Motor neuron (in vitro differentiated cells): ENCODE data around the gene NAP1L1. TPM values are rescaled to one million over a fixed set of nuclear protein-coding genes. Genes with fewer than 3 reads are reported as not detected.

ENCODE experiments used
- ATAC-seq, 8 experiments: fragments of 200-7000 bp; cut with Tn5 transposase; replicated peaks in 6 of 8; 2 replicates each; pipeline ENCODE4 v1.8.0; 2021; ENCODE audit warnings: mild to moderate bottlenecking in 8 of 8, moderate library complexity in 8 of 8
- H3K27ac ChIP-seq, 2 donors: fragments of 250-450 bp; sonication (Bioruptor Pico); 2 replicates each; pipeline ENCODE4 v1.9.0; 2021; ENCODE audit warnings: antibody characterized with exemption in 2 of 2, mild to moderate bottlenecking in 2 of 2, moderate library complexity in 1 of 2
- H3K4me1 ChIP-seq, 2 donors: fragments of 250-450 bp; sonication (Bioruptor Pico); replicated peaks in 1 of 2; 2 replicates each; pipeline ENCODE4 v1.6.1; 2021; ENCODE audit warnings: antibody characterized with exemption in 2 of 2, mild to moderate bottlenecking in 2 of 2, moderate library complexity in 1 of 2
- H3K4me3 ChIP-seq, 5 donors: fragments of 250-450 bp; sonication (Bioruptor Pico); 2 replicates each; pipeline ENCODE4 v1.9.0; 2021; ENCODE audit warnings: antibody characterized with exemption in 5 of 5, mild to moderate bottlenecking in 5 of 5, moderate library complexity in 4 of 5
- WGBS, 10 experiments: fragments of 450-650 bp; shearing (Covaris generic); methylation state at CpG; one replicate each; pipeline ENCODE4 v1.0.0; 2022; 5-methylcytosine and 5-hydroxymethylcytosine counted together
- in situ Hi-C, 9 experiments: fragments of 400-800 bp; cut with MboI; loops; one replicate each; pipeline ENCODE4 v1.15.0; 2021; ENCODE audit warnings: low sequenced_read_pairs in 9 of 9, low pct_unique_long_range_greater_than_20kb in 2 of 9; ENCODE audit not compliant: unreplicated experiment in 9 of 9
- total RNA-seq, 8 experiments: library from RNA; unstranded; fragments of 300-600 nt; gene quantifications; 2 replicates each; pipeline versions ENCODE4 v1.2.3 to v1.2.4, GENCODE V29; 2022

Gene NAP1L1, protein sequence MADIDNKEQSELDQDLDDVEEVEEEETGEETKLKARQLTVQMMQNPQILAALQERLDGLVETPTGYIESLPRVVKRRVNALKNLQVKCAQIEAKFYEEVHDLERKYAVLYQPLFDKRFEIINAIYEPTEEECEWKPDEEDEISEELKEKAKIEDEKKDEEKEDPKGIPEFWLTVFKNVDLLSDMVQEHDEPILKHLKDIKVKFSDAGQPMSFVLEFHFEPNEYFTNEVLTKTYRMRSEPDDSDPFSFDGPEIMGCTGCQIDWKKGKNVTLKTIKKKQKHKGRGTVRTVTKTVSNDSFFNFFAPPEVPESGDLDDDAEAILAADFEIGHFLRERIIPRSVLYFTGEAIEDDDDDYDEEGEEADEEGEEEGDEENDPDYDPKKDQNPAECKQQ
- total RNA-seq: 100 to 1,000 TPM; 293 to 577 (median 414) TPM

DNA sequence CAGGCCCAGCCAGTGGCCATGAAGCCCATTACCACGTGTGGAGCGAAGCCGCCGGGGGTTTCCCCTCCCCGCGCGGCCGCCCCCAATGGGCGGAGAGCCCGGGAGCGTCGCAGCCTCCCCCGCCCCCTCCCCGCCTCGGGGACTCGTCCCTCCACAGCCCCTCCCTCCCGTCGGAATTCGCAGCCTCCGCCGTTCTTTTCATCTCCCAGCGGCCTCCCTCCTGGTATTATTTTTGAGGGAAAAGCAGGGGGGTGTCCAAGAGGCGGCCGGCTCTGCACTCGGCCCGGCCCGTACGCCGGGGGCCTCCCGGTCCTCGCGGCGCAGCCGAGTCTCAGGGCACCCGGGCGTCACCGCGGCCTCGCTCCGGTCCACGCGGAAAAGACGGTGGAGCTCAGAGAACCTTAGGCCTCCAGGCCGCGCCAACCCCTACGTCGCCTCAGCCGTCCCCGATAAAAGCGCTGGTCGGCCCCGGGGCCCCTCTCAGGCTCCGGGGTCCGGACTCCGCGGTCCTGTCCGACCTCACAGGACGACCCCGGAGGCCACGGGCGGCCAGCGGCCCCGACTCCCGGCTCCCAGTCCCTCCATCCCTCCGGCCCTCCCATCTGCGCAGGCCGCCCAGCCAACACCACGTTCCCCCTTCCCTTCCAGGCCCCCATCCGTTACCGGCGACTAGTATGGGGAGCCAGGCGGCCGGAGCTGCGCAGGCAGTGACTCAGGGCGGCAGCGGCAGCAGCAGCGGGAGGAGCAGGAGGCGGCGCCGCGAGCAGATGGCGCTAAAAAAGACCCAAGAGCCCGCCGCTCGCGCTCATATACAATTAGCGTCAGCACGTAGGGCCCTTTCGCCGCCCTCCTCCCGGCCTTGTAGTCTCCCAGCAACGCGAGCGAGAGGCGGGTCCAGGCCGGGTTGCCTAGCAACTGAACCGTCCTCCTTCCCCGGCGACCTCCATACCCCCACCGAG is at the start of gene NAP1L1:
TSS of gene NAP1L1 (minus strand) at position 782 of the 959 bp plus-strand sequence. CDS start 10,466 bp downstream, outside the sequence.
- Histone ChIP-seq H3K4me1 (peaks cover 9 to 24% of the 10 kb centered on the region in 2 donors), H3K4me3 (peak within 1 kb of the TSS; percentile 49 to 90 (median 70)), H3K27ac (peak within 1 kb of the TSS; percentile 96)
- ATAC-seq: peak; percentile 84 to 93 (median 90)
- in situ Hi-C loops: loop anchor here in 1 of 9 experiments (25.0 kb wide), 1 partner anchor 253 kb away; the partner anchor contains the start of gene BBS10
- WGBS, 10 experiments: 0 to 27% (median 0%) methylated on average over 1 to 9 of the region's 100 CpGs; no CpG with 5 or more reads in 4 of the 10 experiments

DNA sequence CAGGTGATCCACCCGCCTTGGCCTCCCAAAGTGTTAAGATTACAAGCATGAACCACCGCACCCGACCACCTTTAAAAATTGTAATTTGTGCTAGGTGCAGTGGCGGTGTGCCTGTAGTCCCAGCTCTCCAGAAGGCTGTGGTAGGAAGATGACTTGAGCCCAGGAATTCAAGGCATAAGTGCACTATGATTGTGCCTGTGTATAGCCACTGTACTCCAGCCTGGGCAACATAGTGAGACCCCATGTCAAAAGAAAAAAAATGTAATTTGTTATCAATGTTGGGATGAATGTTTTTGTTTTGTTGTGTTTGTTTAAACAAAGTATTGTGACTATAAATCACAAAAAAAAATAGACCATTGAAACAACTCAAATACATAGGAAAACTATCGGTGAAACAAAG is 43.1 kb upstream of the NAP1L1 start:
- Histone ChIP-seq H3K4me1 (no peaks in the 10 kb centered on the region), H3K4me3 (no peak overlapping the region), H3K27ac (no peak overlapping the region)
- in situ Hi-C loops: no loop called here
- ATAC-seq: no peak
- WGBS, 10 experiments: 66 to 100% (median 92%) methylated on average over 1 to 5 of the region's 5 CpGs; no CpG with 5 or more reads in 1 of the 10 experiments

DNA sequence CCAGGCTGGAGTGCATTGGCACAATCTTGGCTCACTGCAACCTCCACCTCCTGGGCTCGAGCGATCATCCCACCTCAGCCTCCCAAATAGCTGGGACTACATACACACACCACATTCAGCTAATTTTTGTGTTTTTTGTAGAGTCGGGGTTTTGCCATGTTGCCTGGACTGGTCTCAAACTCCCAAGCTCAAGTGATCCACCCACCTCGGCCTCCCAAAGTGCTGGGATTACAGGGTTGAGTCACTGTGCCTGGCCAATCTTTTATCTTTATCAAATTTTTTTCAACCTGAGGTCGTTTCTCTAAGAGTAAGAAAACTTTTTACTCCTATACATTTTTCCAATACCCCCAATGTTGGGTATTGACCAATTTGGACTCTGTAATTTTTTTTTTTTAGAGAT is 40.0 kb upstream of the NAP1L1 start:
- in situ Hi-C loops: no loop called here
- H3K4me3 ChIP-seq: no peak overlapping the region
- H3K4me1 ChIP-seq: no peaks in the 10 kb centered on the region
- H3K27ac ChIP-seq: no peak overlapping the region
- WGBS, 10 experiments: 29 to 100% (median 80%) methylated on average over 1 to 5 of the region's 5 CpGs; no CpG with 5 or more reads in 1 of the 10 experiments
- ATAC-seq: no peak

DNA sequence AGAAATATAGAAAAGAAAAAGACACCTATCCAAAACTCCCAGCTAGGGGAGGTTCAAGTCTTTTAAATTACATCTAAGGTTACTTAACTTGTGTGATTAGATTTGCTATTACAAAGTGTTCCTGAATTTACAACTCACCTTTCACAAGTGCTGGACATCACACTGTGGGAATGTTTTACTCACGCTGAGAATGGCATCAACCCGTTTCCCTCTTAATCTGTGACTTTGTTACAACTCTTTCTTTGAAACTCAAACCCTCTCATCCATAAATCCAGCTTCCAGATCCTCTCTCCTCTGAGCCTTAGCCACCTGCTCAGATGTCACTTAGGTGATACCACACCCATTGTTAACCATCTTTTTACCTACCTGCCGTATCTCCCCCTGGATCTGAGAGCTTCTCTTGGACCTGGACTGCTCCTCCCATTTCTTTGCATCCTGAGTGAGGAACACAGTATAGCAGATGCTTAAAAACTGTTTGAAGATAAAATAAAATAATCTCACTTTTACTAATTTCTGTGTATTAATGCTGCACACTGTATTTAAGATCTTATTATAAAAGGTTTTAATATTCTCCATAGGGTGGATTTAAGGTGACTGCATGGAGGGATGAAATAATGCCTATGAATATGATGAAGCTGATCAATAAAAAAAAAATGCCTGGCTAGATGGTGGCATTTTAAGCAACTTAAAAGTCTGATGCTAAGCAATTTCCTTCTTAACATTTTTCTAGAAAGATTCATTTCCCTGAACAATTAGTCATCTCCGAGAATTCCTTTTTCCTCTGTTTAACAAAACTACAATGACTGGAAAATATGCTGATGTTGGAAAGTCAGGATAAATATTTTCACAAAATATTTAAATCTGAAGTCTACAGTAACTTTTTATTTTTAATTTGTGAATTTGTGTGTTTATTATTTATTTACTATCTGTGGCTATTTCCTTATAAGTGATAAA is 39.1 kb upstream of the NAP1L1 start:
- Histone ChIP-seq H3K4me1 (no peaks in the 10 kb centered on the region), H3K27ac (no peak overlapping the region), H3K4me3 (no peak overlapping the region)
- no peak for ATAC-seq
- WGBS, 10 experiments: 0 to 95% (median 75%) methylated on average over 1 to 4 of the region's 4 CpGs
- in situ Hi-C loops: no loop called here

DNA sequence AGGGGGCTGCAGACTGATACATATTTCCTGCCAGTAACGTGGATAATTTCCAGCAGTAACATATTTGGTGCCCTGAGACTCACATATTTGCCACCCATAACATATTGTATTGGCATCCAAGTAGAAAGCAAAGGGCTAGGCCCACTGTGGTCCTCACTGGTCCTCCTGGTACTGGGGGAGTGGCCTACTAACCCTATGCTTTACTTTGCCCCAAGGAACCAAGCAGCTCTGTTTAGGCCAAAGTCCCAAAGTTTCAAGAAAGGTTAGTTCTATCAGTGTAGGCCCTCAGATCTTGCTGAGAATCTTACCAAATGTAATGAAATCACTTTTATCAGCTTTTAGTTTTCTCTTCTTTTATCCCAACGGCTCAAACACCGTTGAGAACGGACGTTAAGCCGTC is 35.4 kb upstream of the NAP1L1 start:
- ATAC-seq: no peak
- in situ Hi-C loops: no loop called here
- Histone ChIP-seq H3K4me3 (no peak overlapping the region), H3K4me1 (no peaks in the 10 kb centered on the region), H3K27ac (no peak overlapping the region)
- WGBS, 10 experiments: 83 to 100% (median 96%) methylated on average over 1 to 6 of the region's 6 CpGs

DNA sequence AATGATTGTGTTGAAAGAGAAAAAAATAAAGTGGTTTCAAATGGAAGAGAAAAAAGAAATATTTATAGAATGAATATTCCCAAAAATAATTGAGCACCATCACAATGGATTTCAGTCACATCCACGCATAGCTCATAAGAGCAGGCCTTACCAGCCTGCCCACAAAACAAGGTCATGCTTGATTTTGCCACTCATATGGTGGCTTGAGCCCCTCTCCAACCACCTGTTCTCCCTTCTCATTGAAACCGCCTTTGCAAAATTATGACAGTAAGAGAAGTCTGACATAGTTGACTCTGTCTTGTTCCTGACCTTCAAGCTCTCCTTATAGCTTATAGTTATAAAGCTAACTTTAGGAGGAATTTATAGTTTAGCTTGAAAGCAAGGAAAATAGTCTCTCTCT is 33.3 kb upstream of the NAP1L1 start:
- Histone ChIP-seq H3K4me3 (no peak overlapping the region), H3K4me1 (no peaks in the 10 kb centered on the region), H3K27ac (no peak overlapping the region)
- no peak for ATAC-seq
- in situ Hi-C loops: no loop called here
- WGBS, 10 experiments: 71 to 100% (median 93%) methylated on average over 1 to 2 of the region's 2 CpGs

DNA sequence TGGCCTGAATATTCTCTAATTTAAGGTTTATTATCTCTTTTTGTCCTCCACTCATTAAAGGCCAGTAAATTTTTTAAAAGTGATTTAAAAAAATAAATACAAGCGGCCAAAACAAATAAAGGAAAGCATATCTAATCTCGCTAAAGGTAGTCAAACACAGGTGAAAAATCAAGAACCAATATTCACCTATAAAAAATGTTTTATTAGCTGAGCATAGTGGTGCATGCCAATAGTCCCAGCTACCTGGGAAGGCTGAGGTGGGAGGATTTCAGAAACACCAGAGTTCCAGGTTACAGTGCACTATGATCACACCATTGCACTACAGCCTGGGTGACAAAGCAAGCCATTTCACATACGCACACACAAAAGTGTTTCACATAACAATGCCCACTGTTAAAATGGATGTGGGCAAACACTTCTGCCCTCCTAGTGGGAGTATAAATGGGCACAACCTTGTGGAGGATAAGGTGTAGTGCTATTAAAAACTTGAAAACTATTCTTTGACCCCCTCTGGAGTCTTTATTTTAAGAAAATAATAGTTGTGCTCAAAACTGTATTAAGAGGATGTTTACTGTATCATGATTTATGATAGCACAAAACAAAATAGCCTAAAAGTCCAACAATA is 32.7 kb upstream of the NAP1L1 start:
- Histone ChIP-seq H3K27ac (no peak overlapping the region), H3K4me1 (no peaks in the 10 kb centered on the region), H3K4me3 (no peak overlapping the region)
- no peak for ATAC-seq
- in situ Hi-C loops: no loop called here
- WGBS, 10 experiments: 53 to 100% (median 83%) methylated on average over 2 to 3 of the region's 3 CpGs; no CpG with 5 or more reads in 1 of the 10 experiments

DNA sequence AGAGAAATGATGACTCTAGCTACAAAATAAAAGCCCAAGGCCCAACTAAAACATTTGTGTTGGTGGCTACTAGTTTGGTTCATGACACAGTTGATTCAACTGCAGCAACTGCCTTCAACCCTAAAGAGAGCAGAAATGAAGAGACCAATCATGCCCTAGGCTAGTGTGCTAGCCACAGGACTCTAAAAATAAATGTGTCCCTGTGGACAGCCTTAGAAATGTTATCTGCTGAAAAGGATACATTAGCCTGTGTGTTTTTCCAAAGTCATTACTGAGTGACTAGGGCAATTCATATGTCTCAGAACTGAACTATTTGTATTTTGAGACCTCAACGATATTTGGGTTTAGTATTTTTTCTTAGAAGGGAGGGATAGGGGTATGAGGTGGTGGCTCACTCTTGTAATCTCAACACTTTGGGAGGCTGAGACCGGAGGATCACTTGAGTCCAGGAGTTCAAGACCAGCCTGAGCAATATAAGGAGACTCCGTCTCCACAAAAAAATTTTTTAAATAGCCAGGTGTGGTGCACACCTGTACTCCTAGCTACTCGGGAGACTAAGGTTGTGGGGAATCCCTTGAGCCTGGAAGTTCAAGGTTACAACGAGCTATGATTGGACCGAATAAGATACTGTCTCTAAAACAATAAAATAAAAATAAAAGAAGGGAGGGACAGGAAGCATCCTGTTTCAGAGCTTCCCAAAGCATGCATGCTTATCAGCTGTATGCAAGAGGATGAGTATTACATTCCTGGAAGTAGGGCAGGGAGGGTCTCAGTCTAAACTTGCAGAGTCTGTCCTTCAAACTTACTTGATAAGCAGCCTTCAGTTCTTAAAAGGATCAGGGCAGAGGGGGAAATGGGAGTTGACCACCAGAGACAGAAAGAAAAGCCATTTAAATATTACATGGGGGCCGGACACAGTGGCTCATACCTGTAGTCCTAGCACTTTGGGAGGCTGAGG is 29.6 kb upstream of the NAP1L1 start:
- H3K4me1 ChIP-seq: no peaks in the 10 kb centered on the region
- peak in 2 of 8 experiments; percentile 94 to 95 for ATAC-seq
- in situ Hi-C loops: no loop called here
- 20 to 97% (median 84%) methylated on average over 1 to 7 of the region's 7 CpGs for WGBS, 10 experiments
- no peak overlapping the region for H3K27ac ChIP-seq
- H3K4me3 ChIP-seq: no peak overlapping the region

DNA sequence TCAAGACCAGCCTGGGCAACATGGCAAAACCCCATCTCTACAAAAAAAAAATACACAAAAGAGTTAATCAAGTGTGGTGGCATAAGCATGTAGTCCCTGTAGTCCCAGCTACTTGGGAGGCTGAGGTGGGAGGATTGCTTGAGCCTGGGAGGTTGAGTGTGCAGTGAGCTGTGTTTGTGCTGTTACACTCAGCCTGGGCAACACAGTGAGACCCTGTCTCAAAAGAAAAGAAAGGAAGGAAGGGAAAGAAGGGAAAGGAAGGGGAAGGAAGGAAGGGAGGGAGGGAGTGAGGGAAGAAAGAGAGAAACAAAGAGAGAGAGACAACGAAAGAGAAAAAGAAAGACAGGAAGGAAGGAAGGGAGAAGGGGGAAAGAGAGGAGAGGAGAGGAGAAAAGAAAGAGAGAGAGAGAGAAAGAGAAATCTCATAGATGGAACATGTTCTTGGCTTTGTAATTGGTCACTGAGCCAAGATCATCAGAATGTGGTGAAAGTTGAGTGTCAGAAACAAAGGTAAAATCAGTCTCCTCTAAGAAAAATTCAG is 26.8 kb upstream of the NAP1L1 start:
- in situ Hi-C loops: no loop called here
- Histone ChIP-seq H3K4me3 (no peak overlapping the region), H3K4me1 (no peaks in the 10 kb centered on the region), H3K27ac (no peak overlapping the region)
- WGBS, 10 experiments: 72 to 100% (median 77%) methylated on average over 1 of the region's 1 CpG; no CpG with 5 or more reads in 7 of the 10 experiments
- ATAC-seq: no peak

DNA sequence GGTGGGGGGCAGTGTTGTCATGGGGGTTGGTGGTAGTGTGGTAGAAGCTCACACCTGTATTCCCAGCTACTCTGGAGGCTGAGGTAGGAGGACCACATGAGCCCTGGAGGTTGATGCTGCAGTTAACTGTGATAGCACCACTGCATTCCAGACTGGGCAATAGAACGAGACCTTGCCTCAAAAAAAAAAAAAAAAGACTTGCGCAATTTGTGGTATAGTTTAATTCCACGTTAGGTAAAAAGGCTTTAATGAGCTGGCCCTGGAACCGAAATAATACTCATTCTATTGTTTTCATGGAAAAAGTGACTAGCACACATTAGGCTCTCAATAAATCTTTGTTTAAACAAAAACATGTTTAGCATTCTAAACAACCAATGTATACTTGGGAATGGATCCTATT is 25.4 kb upstream of the NAP1L1 start:
- in situ Hi-C loops: no loop called here
- no peak for ATAC-seq
- Histone ChIP-seq H3K4me3 (no peak overlapping the region), H3K27ac (no peak overlapping the region), H3K4me1 (no peaks in the 10 kb centered on the region)
- WGBS, 10 experiments: 37 to 100% (median 63%) methylated on average over 1 to 4 of the region's 4 CpGs; no CpG with 5 or more reads in 3 of the 10 experiments

DNA sequence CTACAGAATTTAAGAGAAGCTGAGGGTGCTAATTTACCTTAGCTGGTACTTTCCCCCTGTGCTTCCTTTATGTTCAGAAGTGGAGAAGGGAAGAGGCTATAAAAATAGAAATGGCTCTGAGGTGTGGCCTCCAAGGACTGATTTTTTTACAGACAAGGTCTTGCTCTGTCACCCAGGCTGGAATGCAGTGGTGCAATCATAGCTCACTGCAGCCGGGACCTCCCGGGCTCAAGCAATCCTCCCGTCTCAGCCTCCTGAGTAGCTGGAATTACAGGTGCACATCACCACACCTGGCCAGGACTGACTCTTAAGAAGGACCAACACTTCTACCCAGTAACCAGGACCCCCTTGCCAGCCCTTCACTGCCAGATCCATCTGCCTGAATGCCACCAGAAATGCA is 23.9 kb upstream of the NAP1L1 start:
- Histone ChIP-seq H3K4me1 (no peaks in the 10 kb centered on the region), H3K27ac (no peak overlapping the region), H3K4me3 (no peak overlapping the region)
- in situ Hi-C loops: no loop called here
- WGBS, 10 experiments: 84 to 100% (median 90%) methylated on average over 2 to 3 of the region's 3 CpGs; no CpG with 5 or more reads in 7 of the 10 experiments
- ATAC-seq: no peak
